ENCODE measurements around the gene CALD1. TPM values are rescaled to one million over a fixed set of nuclear protein-coding genes. Genes with fewer than 3 reads are reported as not detected.

The CALD1 gene
- polyA plus RNA-seq, 1 donor (not counting 4 experiments of a cell fraction or from before 2014, with no cell fraction given): 229 TPM

- Histone ChIP-seq H3K4me1 (ENCODE audit: control insufficient read depth, extremely low read depth, insufficient read depth, low read length) (peaks cover 25% of the 10 kb centered on the region), H3K27ac (ENCODE audit: control insufficient read depth, insufficient read depth, low read length) (no peak overlapping the region), H3K79me2 (ENCODE audit: control insufficient read depth, insufficient read depth, low read length) (peaks cover 75% of the 10 kb centered on the region), H3K27me3 (ENCODE audit: control insufficient read depth, extremely low read depth, insufficient read depth, low read length) (no peaks in the 10 kb centered on the region), H3K9me3 (ENCODE audit: control insufficient read depth, low read depth, low read length) (peaks cover 7% of the 10 kb centered on the region), H4K20me1 (ENCODE audit: control insufficient read depth, extremely low read depth, insufficient read depth, low read length) (peaks cover 6% of the 10 kb centered on the region), H3K9me1 (ENCODE audit: control insufficient read depth, extremely low read depth, insufficient read depth, low read length) (no peaks in the 10 kb centered on the region), H3K9ac (ENCODE audit: control insufficient read depth, extremely low read depth, insufficient read depth, low read length) (no peak overlapping the region), H3K4me3 (ENCODE audit: control insufficient read depth in 2 of 3, extremely low read depth in 1 of 3, insufficient read depth in 2 of 3, low read depth in 1 of 3, low read length in 3 of 3) (no peak overlapping the region), H2AFZ (ENCODE audit: control insufficient read depth, low read length) (no peak overlapping the region), H3K36me3 (ENCODE audit: control insufficient read depth in 2 of 2, extremely low read depth in 1 of 2, insufficient read depth in 2 of 2, low read length in 2 of 2) (peaks cover 2 to 12% of the 10 kb centered on the region in 2 experiments), H3K4me2 (ENCODE audit: control insufficient read depth, extremely low read depth, insufficient read depth, low read depth, low read length) (no peak overlapping the region)
- no peak for TF ChIP-seq EZH2 (IDR thresholded peaks at IDR 0.05; ENCODE audit: low read length)
- TF ChIP-seq CTCF (optimal IDR thresholded peaks at IDR 0.05 in 1 of 3, IDR thresholded peaks at IDR 0.05 in 1 of 3, conservative IDR thresholded peaks at IDR 0.05 in 1 of 3; ENCODE audit: extremely low read depth in 1 of 3, insufficient read depth in 2 of 3, low read length in 3 of 3): no peak
- dilution Hi-C loops (cut with MboI; ENCODE audit: extremely low pct_ligation_motif_present, low sequenced_read_pairs): no loop called here
- no peak for FAIRE-seq
- no peak for DNase-seq (ENCODE audit: low read depth, low spot score)
These were observed 118.5 kb downstream of the CALD1 start for GRCh38 chr7:134897936-134898335.

GRCh38 chr7:134899729-134900128, 120.3 kb downstream of the CALD1 start:
- dilution Hi-C loops (cut with MboI; ENCODE audit: extremely low pct_ligation_motif_present, low sequenced_read_pairs): no loop called here
- H3K79me2 ChIP-seq (ENCODE audit: control insufficient read depth, insufficient read depth, low read length): peaks cover 73% of the 10 kb centered on the region
- TF ChIP-seq EZH2 (IDR thresholded peaks at IDR 0.05; ENCODE audit: low read length) (no peak), CTCF (optimal IDR thresholded peaks at IDR 0.05 in 1 of 3, IDR thresholded peaks at IDR 0.05 in 1 of 3, conservative IDR thresholded peaks at IDR 0.05 in 1 of 3; ENCODE audit: extremely low read depth in 1 of 3, insufficient read depth in 2 of 3, low read length in 3 of 3) (no peak)
- H3K9me1 ChIP-seq (ENCODE audit: control insufficient read depth, extremely low read depth, insufficient read depth, low read length): peaks cover 2% of the 10 kb centered on the region
- peak overlapping the region; percentile 23 for H3K9ac ChIP-seq (ENCODE audit: control insufficient read depth, extremely low read depth, insufficient read depth, low read length)
- H3K27ac ChIP-seq (ENCODE audit: control insufficient read depth, insufficient read depth, low read length): peak overlapping the region; percentile 60
- FAIRE-seq (no peak), DNase-seq (ENCODE audit: low read depth, low spot score) (no peak)
- peaks cover 3 to 4% of the 10 kb centered on the region in 2 experiments for H3K36me3 ChIP-seq (ENCODE audit: control insufficient read depth in 2 of 2, extremely low read depth in 1 of 2, insufficient read depth in 2 of 2, low read length in 2 of 2)
- peaks cover 6% of the 10 kb centered on the region for H4K20me1 ChIP-seq (ENCODE audit: control insufficient read depth, extremely low read depth, insufficient read depth, low read length)
- peaks cover 7% of the 10 kb centered on the region for H3K9me3 ChIP-seq (ENCODE audit: control insufficient read depth, low read depth, low read length)
- peaks cover 20% of the 10 kb centered on the region for H3K4me1 ChIP-seq (ENCODE audit: control insufficient read depth, extremely low read depth, insufficient read depth, low read length)
- no peak overlapping the region for H2AFZ ChIP-seq (ENCODE audit: control insufficient read depth, low read length)
- H3K27me3 ChIP-seq (ENCODE audit: control insufficient read depth, extremely low read depth, insufficient read depth, low read length): no peaks in the 10 kb centered on the region
- no peak overlapping the region for H3K4me3 ChIP-seq (ENCODE audit: control insufficient read depth in 2 of 3, extremely low read depth in 1 of 3, insufficient read depth in 2 of 3, low read depth in 1 of 3, low read length in 3 of 3)
- peak overlapping the region; percentile 52 for H3K4me2 ChIP-seq (ENCODE audit: control insufficient read depth, extremely low read depth, insufficient read depth, low read depth, low read length)

All from keratinocyte (primary cell).